GM21737 (cell line): ENCODE data around the gene SERPINB8.
A peak's percentile ranks its signal among the peaks of the same experiment; 100 is the strongest.

Source experiments
- ATAC-seq: cut with Tn5 transposase; IDR thresholded peaks from one replicate; pipeline ENCODE4 v1.9.1; 2021; ENCODE audit warnings: mild to moderate bottlenecking, moderate library complexity; ENCODE audit not compliant: unreplicated experiment

The SERPINB8 gene

DNA sequence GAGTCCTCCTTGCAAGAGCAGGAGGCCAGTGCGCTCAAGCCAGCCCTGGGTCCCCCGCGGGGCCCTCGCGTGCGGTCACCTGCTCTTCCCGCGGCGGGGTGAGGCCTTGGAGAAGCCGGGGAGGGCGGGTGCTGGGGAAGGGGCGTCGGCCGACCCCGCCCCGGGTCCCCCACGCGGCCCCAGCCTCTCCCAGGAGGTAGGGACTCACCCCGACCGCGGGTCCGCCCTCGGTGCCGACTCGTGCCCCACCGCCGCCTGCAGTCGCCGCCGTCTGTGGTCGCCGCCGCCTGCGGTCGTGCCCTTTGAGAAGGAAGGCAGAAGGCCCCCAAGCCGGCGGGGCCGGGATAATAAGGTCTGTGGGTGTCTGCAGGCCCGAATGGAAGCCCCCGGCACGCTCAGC, 32.7 kb downstream of the SERPINB8 start:
- ATAC-seq = no peak

DNA sequence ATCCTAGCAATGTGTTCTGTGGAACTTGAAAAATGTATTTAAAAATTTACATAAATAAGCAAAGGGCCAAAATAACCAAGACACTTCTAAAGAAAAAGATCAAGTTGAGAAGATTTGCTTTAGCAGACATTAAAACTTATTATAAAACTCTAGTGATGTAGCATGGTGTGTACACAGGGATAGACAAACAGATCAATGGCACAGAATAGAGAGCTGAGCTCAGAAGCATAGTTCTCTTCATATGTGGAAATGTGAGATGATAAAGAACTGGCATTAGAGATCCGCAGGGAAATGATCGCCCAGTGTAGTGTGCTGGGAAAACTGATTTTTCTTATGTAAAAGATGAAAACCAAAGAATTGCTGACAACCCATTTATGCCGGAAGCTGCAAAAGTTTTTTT, 39.4 kb downstream of the SERPINB8 start:
- ATAC-seq = no peak

DNA sequence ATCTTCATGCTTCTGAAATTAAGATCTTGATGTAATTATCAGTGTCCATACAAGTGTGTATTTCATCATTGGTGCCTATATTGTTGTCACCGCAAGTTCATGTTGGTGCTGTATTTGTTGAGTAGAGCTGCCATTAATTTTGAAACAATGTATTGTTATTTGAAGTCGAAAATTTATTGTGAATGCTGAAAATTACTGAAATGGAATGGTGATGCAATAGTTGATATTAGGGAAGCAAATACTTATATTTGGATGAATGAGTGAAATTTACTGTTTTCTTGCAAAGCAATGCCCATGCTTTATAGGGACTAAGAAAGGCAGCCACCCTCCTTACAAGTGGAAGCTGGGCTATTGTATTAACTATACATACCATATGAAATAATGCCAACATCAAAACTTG, 41.6 kb downstream of the SERPINB8 start:
- ATAC-seq = no peak

DNA sequence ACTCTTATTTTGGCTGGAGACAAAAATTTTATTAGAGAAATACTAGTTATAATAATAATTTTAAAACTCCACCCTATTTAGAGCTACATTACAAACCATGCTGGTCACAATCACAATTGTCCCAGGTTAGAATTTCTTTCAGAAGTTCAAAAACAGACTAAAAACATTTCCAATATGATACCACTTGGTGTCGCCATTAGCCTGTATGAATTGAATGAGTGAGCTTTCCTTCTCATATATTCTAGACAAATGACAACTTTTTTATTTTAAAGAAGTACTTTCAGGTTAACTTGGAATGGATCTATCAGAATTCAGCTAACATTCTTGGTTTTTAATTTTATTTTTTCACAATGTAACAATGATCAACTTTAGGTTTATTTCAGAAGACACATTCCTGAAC, 48.0 kb downstream of the SERPINB8 start:
- ATAC-seq = no peak

DNA sequence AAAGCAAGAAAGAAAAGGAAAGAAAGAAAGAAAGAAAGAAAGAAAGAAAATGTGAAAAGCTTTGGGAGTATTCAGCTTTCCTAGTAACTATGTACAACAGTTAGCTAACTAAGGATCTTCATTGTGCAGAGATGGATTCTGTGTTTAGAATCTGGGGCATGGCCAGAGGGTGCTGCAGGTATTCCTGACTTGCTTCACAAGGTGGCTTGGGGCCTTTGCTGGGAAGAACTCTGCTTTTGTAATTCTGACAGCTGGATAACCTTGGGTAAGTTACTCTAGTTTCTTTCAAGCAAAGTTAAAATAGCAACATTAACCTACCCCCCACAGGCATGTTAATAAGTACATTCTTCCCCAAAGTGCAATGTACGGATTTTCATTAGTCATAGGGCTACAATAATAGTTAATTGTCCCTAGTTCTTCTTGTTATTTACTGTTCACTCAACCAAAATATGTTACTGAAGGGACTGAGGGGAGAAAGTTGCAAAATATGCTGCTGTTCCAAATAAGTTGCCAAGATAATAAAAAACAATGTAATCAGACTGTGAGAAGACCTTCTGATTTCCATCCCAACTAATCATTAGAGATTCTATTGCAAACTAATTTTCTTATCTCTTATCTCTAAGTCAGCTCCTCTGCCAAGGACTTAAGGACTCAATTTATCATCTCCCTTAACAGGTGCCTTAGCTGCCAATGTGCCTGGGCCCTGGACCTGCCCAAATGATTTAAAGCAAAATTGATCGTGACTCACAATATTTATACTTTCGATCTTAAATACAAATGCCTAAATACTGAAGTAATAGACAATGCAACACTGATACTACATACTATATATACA, 50.3 kb downstream of the SERPINB8 start:
- no peak for ATAC-seq

DNA sequence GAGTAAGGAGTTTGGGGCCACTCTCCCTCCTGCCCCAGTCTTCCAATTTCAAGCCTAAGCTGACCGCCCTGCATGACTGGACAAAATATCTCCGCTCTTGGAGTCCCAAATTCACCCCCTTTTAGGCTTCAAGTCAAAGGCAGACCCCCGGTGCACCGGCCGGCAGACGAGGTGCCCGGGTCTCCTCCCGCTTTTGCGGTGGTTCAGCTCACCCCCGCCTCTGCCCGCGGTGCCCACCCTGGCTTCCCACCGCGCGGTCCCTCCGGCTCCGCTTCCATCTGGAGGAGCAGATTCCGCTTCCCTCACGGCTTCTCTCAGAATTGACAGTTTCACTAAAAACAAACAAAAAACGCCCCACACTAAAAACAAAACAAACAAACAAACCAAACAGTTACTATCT, 56.5 kb downstream of the SERPINB8 start:
- no peak for ATAC-seq

DNA sequence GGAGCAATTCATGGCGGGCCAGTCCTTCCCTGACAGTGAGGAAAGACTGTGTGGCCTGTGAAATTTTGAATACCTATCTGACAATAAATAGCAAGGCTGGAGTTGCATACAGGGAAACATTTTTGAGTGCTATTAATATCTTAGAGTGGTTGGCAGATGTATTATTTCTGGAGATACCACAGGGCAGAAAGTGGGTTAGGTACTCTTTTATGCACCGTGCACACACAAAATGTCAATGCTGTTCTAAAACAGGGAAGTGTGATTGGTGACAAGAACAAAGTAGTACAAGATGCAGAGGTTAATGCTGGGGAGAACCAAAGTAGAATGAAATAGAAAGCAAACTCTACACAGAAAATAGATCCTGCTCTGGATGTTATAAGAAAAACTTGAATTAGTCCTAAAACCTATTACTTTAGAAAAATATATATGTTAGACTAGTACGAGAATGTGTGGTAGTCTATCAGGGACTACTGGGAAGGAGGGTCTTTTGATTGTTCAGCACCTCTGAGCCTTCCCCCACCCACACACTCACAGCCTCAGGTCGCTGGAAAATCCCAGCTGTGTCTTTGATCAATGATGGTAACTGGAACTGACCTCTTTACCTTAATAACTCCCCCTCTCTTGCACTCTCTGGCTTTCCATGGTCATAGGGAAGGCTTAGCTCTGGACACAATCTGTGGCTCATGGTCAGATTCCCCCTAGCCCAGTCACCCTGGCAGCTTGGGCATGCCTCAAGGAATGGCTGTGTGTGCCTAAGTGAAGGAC, 58.2 kb downstream of the SERPINB8 start:
- peak; percentile 67 for ATAC-seq

DNA sequence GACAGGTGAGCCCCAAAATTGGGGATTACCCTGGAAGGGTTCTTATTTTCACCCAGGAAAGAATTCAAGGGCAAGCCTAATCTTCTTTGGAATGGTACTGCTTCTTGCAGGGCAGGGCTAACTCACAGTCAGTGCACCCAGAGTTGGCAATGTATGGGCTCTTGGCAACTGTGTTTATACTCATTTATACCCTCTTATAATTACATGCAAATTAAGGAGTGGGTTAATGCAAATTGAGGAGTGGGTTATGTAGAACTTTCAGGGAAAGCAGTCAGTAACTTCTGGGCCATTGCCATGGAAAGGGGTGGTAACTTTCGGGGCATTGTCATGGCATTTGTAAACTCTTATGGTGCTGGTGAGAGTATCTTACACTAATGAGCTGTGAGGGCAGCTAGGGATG, 59.2 kb downstream of the SERPINB8 start:
- ATAC-seq = no peak

DNA sequence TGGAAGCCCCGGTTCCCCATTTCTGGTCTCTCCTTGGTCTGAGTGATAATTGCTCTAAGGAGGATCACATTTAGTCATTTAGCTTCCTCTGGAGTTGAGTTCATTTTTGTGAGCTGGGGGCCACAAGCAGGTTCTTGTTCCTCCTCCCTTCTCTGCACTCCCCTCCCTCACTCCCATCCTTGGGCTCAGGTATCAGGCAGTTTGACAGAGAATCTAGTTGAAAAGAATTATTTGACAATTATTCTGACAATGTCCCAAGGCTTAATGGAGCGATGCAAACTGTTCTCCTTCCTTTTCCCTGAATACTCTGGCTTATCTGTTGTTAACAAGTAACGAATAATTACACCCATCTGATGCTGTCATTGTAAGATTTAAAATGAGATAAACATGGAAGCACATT, 61.5 kb downstream of the SERPINB8 start:
- ATAC-seq = no peak

DNA sequence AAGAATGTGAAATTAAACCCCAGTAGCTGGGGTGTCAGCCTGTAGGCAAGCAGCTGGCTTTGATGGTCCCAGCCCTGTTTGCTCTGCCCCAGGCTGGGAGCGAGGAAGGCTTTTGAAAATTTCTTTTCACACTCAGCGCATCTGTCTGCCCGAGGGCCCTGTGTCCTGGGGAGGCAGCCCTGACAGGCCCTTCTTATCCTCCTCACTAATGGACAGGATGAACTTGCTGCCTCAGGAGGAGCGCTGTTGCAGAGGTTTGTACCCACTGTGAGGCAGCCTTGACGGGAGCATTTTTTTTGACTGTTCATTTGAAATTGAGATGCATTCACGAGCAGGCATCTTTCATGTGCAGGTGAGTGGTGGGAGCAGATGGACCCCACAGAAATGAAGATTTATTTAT, 62.4 kb downstream of the SERPINB8 start:
- ATAC-seq = no peak

DNA sequence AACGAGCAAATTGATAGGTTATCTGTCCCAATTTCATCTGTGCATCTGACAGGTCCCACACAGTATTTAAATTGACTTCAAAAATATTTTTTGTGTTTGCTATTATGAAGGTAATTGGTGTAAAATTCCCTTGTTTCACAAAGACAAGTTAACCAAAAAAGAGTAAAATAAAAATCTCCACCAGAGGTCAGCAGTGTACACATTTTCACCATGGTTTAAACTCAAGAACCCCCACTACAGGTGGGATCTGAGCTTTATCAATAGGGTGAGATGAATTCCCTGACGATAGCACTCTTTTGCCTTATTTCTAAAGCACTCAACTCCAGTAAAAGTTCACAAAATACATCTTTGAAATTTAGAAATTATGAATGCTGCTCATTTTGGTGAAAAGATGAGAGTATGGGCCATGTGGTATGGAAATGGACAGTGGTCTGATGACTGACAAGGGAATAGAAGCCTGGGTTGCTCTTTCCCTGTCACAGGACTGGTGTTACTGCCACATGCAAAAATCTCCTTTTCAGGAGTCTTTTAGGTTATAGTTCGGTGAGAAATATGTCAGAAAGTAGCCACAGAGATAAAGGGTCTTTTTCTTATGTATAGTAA, 68.0 kb downstream of the SERPINB8 start:
- ATAC-seq = peak; percentile 54
